G401 (cell line): ENCODE measurements around the gene EXPH5. TPM values are rescaled to one million over a fixed set of nuclear protein-coding genes. Genes with fewer than 3 reads are reported as not detected.

Experiments
- DNase-seq: peaks from one replicate; pipeline ENCODE4 v3.0.0-alpha.2; 2015; ENCODE audit warnings: low spot score
- in situ Hi-C: cut with HindIII; loops from 2 replicates; pipeline ENCODE4 v1.10.0; 2016; ENCODE audit warnings: low sequenced_read_pairs, mixed read lengths
- total RNA-seq: library from RNA; depleted of rRNA; stranded (reverse); fragments of >200 nt; shearing (Covaris generic); gene quantifications from 2 replicates; pipeline ENCODE4 v1.2.3, GENCODE V29; 2014

The EXPH5 gene
- total RNA-seq, 1 experiment from 2014 or later: 6.5 TPM

- DNase-seq: peak; percentile 48
- in situ Hi-C loops: no loop called here
Measured at GRCh38 chr11:108571001-108571400, 22.6 kb downstream of the EXPH5 start.

DNA sequence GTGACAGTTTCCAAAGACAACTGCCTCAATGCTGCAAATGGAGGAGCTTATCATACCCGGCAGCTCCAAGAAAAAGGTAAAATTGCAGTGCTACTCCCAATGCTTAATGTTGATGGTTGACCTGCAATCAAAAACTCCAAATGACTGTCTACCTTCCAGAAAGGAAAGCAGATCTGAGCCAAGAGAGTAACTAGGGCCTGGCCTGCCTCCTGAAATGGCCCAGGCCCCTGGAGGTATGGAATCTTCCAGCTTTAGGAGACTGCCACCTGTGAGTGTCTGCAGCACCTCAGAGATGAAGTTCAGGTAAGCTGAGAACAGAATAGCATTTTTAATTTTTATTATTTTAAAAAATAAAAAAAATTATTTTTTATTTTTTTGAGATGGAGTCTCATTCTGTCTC lies 23.7 kb downstream of the EXPH5 start:
- in situ Hi-C loops: no loop called here
- DNase-seq: peak; percentile 83

GRCh38 chr11:108568195-108568858 lies 25.2 kb downstream of the EXPH5 start:
- in situ Hi-C loops: no loop called here
- peak; percentile 98 for DNase-seq

DNA sequence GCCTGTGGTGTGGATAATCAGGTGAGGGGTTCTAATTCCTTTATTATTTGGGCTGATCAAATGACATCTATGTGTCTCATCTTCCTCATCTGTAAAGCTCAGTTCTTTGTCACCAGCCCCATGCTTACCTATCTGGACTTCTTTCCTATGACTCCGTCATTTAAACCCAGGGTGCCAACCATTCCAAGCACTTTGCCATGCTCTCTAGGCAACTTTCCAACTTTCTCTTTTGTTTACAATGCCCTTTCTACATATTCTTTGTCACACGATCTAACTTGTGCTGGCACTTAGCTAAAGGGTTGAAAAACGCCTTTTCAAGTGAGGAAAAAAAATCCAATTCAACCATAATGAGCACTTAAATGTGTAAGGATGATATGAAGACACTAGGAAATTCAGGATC lies 27.9 kb downstream of the EXPH5 start:
- peak; percentile 86 for DNase-seq
- in situ Hi-C loops: no loop called here

DNA sequence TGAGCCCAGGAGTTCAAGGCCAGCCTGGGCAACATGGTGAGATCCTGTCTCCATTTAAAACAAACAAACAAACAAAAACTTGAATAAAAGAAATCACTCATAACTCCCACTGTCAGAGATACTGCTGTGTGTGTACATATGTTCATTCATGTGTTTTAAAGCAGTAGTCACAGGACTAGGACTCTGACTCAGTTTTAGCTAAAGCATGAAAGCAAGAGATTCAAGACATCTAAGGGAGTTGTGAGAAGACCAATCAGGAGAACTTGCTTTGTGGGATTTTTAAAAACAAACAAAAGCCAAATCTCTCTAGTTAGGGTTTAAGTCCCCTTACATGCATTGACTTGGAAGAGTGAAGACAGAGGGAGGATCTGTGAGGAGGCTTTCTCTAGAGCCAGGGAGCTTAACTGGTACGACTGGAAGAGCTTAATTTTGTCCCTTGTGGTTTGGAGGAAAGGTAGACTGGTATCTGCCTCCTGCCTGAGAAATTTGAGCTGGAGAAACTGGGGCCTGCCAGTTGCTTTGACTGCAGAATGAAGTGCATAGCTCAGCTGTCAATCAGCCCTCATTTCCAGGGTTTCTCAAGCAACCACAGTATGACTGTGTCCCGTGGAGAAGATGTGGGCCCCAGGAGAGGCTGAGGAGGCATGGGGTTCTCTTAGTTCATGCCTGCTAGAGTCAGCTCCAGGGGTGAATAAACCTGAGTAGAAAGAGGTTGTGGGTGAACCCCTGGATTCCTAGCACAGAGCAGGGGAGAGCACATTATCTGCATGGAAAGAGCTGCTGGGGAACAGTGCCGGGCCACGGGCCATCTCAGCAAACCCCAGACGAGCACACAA lies 30.6 kb downstream of the EXPH5 start:
- peak; percentile 50 for DNase-seq
- in situ Hi-C loops: no loop called here

GRCh38 chr11:108561535-108561991 lies 32.0 kb downstream of the EXPH5 start:
- no peak for DNase-seq
- in situ Hi-C loops: no loop called here

DNA sequence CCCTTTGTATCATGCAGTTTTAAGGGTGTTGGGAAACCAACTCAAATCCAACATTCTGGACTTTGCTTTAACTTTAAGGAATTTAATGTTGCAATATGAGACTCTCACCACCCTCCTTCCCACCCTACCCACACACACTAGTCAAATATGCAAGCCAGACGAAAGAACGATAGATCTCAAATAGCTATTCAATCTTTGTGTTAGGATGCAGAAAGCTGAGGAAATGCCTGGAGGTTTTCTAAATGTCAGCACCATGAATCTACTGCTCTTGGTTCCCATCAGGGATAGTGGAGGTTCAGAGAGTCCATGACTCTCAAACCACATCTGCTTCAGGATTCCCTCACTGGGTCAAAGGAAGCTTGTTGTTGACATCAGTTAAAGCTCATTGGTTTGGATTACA lies 33.7 kb downstream of the EXPH5 start:
- in situ Hi-C loops: no loop called here
- no peak for DNase-seq

- in situ Hi-C loops: no loop called here
- DNase-seq: no peak
Measured at GRCh38 chr11:108559340-108559739, 34.2 kb downstream of the EXPH5 start.

GRCh38 chr11:108558222-108558621 lies 35.3 kb downstream of the EXPH5 start:
- in situ Hi-C loops: no loop called here

GRCh38 chr11:108556019-108556418 lies 37.5 kb downstream of the EXPH5 start:
- in situ Hi-C loops: no loop called here

More at GRCh38 chr11:108558222-108558621, 35.3 kb downstream of the EXPH5 start:
- DNase-seq: no peak

DNA sequence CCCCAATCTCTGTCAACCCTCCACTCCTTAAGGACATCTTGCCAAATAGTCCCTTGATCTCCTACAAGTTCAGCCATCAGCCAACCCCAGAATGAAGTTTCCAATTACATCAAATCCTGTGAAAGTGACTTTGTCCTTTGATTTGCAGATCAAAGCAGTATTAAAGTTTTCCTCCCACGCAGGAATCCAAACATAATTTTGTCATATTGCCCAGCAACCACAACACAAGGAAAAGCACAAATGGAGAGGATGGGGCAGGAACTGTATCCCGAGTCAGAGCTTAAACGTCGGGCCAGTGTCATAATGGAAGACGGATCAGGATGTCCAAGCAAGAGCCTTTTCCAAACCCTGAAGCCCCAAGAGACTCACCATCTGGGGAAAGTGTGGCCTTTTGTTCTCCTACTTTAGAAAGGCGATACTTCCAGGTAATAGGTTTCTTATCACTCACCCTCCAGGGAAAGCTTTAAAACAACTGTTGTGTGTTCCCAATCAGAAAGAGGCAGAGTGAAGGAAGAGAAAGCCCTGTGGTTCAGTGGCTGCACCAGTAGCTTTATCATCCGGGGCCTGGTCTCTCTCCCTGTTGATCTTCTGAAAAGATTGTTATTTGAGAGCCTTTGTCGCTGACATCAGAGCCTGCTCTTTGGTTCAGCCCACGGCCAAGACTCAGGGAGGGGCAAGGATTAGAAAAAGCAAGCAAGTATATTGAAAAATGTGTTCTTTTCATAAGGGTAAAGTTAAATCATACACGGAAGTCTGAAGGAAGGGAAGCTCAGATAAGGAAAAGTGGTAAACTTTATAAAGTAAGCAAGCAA lies 41.7 kb downstream of the EXPH5 start:
- in situ Hi-C loops: no loop called here
- no peak for DNase-seq

More at GRCh38 chr11:108556019-108556418, 37.5 kb downstream of the EXPH5 start:
- no peak for DNase-seq

DNA sequence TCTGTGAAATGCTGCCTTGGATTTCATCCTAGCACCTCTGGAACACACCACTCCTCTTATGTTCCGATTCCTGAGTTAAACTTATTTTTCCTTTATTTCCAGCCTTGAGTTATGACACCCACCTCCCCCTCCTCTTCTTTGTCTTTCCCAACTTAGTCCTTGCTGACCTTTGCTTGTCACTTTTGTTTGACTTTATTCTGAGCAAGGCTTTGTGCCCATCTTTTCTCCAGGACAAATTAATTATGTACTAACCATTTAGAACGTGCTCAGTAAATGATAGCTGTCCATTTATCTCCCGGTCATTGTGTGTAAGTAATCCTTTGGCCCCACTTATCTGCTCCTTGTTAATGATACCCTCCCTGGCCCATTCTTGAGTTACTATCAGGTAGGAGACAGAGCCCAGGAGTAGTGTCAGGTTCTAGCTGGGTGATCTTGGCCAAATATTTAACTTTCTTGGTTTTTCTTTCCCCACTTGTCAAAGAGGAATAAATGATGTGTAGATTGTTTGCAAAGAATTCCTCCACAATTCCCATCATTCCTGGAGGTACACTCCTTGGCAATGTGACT lies 44.2 kb downstream of the EXPH5 start:
- DNase-seq: no peak
- in situ Hi-C loops: no loop called here

DNA sequence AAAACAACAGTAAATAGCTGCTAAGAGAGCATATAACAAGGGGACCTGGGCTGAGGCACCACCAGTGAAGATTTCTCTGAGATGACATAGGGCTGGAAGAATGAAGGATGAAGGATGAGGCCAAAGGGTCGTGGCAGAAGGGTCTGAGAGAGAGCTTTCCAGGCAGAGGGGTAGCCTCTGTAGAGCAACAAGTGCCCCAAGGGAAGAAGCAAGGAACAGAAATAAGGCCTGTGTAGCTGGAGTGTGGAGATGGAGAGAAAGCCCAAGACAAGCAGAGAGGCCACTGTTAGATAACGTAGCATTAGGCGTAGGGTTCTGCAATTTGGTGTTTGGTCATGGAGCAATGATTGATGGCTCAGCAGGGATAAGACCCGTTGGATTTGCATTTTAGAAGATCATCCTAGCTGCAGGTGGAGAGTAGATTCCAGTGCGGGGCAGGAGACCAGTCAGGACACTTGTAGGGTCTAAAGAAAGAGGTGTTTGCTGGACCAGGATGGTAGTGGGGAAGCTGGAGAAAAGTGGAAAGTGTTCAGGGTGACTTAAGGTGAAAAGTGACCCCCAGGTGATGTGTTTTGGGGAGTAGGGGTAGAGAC lies 47.6 kb downstream of the EXPH5 start:
- in situ Hi-C loops: no loop called here
- no peak for DNase-seq

GRCh38 chr11:108543316-108543964 lies 50.1 kb downstream of the EXPH5 start:
- DNase-seq: no peak
- in situ Hi-C loops: no loop called here

- DNase-seq: no peak
- in situ Hi-C loops: no loop called here
Measured at GRCh38 chr11:108541531-108541930, 52.0 kb downstream of the EXPH5 start.

DNA sequence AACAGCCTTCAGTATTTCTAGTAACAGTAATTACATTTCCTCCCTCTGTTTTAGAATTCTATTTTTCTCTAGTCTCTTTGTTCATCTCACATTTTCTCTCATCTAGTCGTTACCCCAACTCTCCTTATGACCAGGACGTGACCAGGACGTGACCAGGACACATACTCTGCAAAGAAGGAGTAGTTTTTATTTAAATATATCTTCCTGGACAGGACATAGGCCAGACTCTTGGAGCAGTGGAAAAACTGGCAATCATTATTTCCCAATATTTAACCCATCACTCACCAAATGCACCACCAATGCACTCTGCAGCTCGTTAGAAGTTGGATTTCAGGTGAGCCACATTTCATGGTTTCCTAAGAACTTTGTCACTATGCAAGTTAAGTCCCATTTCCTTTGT lies 55.1 kb downstream of the EXPH5 start:
- in situ Hi-C loops: no loop called here
- no peak for DNase-seq

DNA sequence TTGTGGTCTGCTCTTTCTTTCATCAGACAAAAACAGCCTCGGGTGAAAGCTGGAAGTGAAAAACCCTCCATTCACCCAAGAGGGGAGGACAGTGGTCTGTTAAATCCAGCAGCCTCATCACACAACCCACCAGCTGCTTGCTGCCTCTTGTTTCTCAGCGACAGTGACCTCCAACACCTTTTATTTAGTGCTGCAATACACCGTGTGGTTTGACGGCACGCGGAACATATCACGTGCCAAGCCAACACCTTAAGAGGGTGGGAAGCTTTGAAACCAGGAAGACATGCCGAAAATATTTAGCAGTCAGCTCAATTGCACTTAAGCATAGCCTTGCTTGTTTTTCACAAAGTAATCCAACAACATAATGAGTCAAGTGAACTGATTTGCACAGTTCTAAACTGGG lies 55.5 kb downstream of the EXPH5 start:
- in situ Hi-C loops: no loop called here
- no peak for DNase-seq

DNA sequence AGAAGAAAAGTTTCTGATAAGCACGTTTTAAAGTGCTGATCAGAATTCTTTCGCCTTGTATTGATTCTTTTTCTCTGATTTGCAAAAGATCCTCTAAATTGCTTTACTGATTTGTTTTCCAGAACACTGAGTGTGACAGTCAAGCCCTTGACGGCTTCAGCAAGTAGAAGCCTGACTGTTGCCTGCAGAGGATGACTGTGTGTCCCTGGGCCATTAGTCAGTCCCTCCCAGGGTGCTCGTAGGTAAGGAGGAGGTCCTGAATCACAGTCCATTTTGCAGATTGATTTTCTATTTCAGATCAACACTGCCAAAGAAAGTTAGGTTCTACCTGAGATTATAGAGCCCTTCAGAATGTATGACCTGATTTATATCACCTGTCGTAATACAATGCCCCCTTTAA lies 56.8 kb downstream of the EXPH5 start:
- in situ Hi-C loops: no loop called here
- no peak for DNase-seq
